ENCODE measurements around the gene CCDC9B.

CCDC9B gene

GRCh38 chr15:40364251-40364650 lies 23.5 kb upstream of the CCDC9B start:
- FAIRE-seq (no peak), DNase-seq (ENCODE audit: insufficient read length, low spot score) (no peak)
- TF ChIP-seq, protein P1, sequence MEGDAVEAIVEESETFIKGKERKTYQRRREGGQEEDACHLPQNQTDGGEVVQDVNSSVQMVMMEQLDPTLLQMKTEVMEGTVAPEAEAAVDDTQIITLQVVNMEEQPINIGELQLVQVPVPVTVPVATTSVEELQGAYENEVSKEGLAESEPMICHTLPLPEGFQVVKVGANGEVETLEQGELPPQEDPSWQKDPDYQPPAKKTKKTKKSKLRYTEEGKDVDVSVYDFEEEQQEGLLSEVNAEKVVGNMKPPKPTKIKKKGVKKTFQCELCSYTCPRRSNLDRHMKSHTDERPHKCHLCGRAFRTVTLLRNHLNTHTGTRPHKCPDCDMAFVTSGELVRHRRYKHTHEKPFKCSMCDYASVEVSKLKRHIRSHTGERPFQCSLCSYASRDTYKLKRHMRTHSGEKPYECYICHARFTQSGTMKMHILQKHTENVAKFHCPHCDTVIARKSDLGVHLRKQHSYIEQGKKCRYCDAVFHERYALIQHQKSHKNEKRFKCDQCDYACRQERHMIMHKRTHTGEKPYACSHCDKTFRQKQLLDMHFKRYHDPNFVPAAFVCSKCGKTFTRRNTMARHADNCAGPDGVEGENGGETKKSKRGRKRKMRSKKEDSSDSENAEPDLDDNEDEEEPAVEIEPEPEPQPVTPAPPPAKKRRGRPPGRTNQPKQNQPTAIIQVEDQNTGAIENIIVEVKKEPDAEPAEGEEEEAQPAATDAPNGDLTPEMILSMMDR (IDR thresholded peaks at IDR 0.05; ENCODE audit: insufficient read depth, missing control alignments) = no peak

- DNase-seq (ENCODE audit: insufficient read length, low spot score) (no peak), FAIRE-seq (no peak)
- TF ChIP-seq, protein P1 (IDR thresholded peaks at IDR 0.05; ENCODE audit: insufficient read depth, missing control alignments) = no peak
Observed at GRCh38 chr15:40363611-40364010, 22.9 kb upstream of the CCDC9B start.

GRCh38 chr15:40361640-40362039 lies 20.9 kb upstream of the CCDC9B start:
- FAIRE-seq (no peak), DNase-seq (ENCODE audit: insufficient read length, low spot score) (no peak)
- TF ChIP-seq, protein P1 (IDR thresholded peaks at IDR 0.05; ENCODE audit: insufficient read depth, missing control alignments) = no peak

DNA sequence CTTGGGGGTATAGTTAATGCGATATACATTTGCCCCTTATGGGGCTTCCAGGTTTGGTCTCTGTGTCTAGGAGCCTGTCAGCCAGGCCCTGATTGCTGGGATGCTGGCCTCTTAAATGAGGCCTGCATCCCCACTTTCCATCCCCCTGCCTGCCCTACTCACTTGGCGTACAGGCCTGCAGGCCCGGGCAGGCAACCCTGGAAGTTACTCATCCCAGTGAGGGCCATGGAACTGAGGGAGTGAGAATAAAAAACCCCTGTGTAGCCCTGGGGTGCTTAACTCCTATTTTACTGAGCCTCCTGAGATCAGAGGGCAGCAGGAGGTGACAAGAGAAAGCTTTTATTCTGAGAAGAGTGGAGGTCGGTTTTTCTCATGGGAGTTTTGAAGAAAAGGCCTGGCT lies 19.3 kb upstream of the CCDC9B start:
- DNase-seq (ENCODE audit: insufficient read length, low spot score) = no peak
- no peak for FAIRE-seq

DNA sequence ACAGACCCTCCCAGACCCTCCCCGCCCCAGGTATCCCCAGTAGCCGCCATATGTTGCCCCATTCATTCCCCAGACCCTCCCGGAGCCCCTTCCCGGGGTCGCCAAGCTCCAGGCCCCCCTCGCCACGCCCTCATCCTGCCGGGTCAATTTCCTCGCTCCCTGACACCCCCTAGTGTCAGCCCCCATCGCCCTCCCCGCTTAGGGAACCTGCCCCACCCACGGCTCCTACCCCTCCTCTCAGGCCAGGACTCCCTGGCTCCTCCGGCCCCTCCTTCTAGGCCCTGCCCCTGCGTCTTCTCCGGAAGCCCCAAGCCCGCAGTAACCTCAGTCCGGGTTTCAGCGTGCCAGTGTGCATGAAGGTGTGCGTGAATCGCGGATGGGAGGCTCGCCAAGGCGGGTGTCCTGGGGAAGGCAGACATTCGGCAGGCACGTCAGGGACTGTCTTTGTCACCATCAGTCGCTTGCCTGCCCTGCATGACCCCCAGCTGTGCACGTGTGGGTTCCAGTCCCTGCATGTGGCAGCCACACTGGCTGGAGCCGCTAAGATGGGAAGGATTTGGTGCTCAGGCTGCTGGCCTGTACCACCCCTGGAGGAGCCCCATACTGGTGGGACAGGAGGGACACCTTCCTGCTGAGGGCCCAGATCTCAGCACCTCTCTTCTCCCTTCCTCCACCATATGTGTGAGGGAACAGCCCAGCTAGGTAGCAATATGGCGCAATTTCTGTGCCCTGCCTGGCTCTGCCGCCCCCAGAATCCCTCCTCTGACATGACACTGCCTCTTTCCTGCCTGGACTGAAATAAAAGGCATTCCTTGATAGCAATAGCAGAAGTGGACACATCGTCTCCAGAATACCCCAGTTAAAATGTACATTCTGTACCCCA lies 18.0 kb upstream of the CCDC9B start:
- TF ChIP-seq, protein P1 (IDR thresholded peaks at IDR 0.05; ENCODE audit: insufficient read depth, missing control alignments) = peak; percentile 10
- FAIRE-seq (no peak), DNase-seq (ENCODE audit: insufficient read length, low spot score) (no peak)

More for the DNA sequence above, 19.3 kb upstream of the CCDC9B start:
- TF ChIP-seq, protein P1 (IDR thresholded peaks at IDR 0.05; ENCODE audit: insufficient read depth, missing control alignments) = no peak

GRCh38 chr15:40357723-40358470 lies 17.2 kb upstream of the CCDC9B start, which contains the start of gene DISP2:
DISP2 (plus strand) TSS chr15:40358219; CDS start chr15:40358322, 103 bp downstream.
- peak; percentile 97 for DNase-seq (ENCODE audit: insufficient read length, low spot score)
- FAIRE-seq = no peak
- TF ChIP-seq, protein P1 (IDR thresholded peaks at IDR 0.05; ENCODE audit: insufficient read depth, missing control alignments) = no peak

All from D721Med (cell line).